GM06990 (cell line): ENCODE data around the gene PARD6G.
"Not testable (repeated sequence)": the region's sequence is repeated elsewhere in the genome, so short reads cannot be mapped to it uniquely, and the experiment has no call there.

Experiments used
- DNase-seq: peaks from one replicate; pipeline ENCODE4 v3.0.0-alpha.2; 2011; ENCODE audit not compliant: insufficient read length; ENCODE audit errors: extremely low read depth
- H3K27me3 ChIP-seq: replicated peaks from 2 replicates; pipeline ENCODE4 v1.6.0; 2011; ENCODE audit warnings: low read length; ENCODE audit not compliant: control insufficient read depth, insufficient read depth
- H3K36me3 ChIP-seq: 2 replicates; pipeline ENCODE4 v1.5.1; 2011; ENCODE audit warnings: low read length; ENCODE audit not compliant: control insufficient read depth, insufficient read depth
- H3K4me3 ChIP-seq: replicated peaks from 2 replicates; pipeline ENCODE4 v1.5.1; 2011; ENCODE audit warnings: low read depth, mild to moderate bottlenecking, control low read depth, low read length
- TF ChIP-seq, protein P1 (sequence below): IDR thresholded peaks from 2 replicates; pipeline ENCODE4 v1.5.1; 2011; ENCODE audit warnings: low read length, control low read depth, mild to moderate bottlenecking, inconsistent platforms; ENCODE audit not compliant: insufficient read depth, poor library complexity, severe bottlenecking

PARD6G gene

GRCh38 chr18:80228051-80228848 lies 19.1 kb downstream of the PARD6G start:
- DNase-seq, result no peak
- TF ChIP-seq, protein P1, sequence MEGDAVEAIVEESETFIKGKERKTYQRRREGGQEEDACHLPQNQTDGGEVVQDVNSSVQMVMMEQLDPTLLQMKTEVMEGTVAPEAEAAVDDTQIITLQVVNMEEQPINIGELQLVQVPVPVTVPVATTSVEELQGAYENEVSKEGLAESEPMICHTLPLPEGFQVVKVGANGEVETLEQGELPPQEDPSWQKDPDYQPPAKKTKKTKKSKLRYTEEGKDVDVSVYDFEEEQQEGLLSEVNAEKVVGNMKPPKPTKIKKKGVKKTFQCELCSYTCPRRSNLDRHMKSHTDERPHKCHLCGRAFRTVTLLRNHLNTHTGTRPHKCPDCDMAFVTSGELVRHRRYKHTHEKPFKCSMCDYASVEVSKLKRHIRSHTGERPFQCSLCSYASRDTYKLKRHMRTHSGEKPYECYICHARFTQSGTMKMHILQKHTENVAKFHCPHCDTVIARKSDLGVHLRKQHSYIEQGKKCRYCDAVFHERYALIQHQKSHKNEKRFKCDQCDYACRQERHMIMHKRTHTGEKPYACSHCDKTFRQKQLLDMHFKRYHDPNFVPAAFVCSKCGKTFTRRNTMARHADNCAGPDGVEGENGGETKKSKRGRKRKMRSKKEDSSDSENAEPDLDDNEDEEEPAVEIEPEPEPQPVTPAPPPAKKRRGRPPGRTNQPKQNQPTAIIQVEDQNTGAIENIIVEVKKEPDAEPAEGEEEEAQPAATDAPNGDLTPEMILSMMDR, result no peak
- Histone ChIP-seq H3K4me3 (no peak overlapping the region), H3K36me3 (no peaks in the 10 kb centered on the region), H3K27me3 (no peaks in the 10 kb centered on the region; the same call in 1 of the 2 replicates)

GRCh38 chr18:80227472-80227871 lies 19.8 kb downstream of the PARD6G start:
- Histone ChIP-seq H3K27me3 (no peaks in the 10 kb centered on the region; the same call in 1 of the 2 replicates), H3K4me3 (no peak overlapping the region), H3K36me3 (no peaks in the 10 kb centered on the region)
- no peak for DNase-seq
- TF ChIP-seq, protein P1, result no peak

GRCh38 chr18:80225685-80226084 lies 21.6 kb downstream of the PARD6G start:
- TF ChIP-seq, protein P1, result no peak
- Histone ChIP-seq H3K27me3 (no peaks in the 10 kb centered on the region; the same call in 1 of the 2 replicates), H3K36me3 (no peaks in the 10 kb centered on the region), H3K4me3 (no peak overlapping the region)
- DNase-seq, result no peak

DNA sequence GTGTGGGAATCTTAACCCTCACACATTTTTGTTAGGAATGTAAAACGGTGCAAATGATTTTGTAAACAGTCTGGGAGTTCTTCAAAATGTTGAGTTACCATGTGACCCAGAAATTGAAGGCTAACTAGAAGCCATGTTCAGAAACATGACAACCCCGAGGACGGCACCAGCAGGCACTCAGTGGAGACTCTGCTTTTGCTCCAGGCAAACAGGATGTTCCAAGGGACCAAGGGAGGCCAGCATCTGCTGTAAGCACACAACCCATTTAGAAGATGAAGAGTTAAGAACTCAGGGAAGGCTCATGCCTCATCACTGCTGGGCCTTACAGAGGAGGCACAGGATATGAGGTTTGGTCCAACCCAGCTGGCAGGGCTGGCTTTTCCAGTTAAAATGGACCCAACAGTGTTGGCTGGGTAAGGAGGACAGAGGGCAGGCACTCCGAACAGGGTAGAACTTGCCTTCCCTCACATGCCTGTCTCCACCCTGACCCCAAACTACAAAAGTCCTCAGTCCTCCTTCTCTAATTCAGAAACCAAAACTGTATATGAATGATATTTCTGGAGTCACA lies 23.6 kb downstream of the PARD6G start:
- Histone ChIP-seq H3K27me3 (no peaks in the 10 kb centered on the region; the same call in 1 of the 2 replicates), H3K36me3 (no peaks in the 10 kb centered on the region), H3K4me3 (no peak overlapping the region)
- no peak for DNase-seq
- TF ChIP-seq, protein P1, result no peak

DNA sequence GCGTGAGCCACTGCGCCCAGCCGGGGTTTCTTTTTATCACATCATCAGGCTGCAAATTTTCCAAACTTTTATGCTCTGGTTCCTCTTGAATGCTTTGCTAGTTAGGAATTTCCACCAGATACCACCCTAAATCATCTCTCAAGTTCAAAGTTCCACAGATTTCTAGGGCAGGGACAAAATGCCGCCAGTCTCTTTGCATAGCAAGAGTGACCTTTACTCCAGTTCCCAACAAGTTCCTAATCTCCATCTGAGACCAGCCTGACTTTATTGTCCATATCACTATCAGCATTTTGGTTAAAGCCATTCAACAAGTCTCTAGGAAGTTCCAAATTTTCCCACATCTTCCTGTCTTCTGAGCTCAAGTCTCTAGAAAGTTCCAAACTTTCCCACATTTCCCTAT lies 27.8 kb downstream of the PARD6G start:
- H3K36me3 ChIP-seq, H3K4me3 ChIP-seq, DNase-seq, H3K27me3 ChIP-seq: not testable (repeated sequence)
